ENCODE data around the gene PDS5B. TPM values are rescaled to one million over a fixed set of nuclear protein-coding genes. Genes with fewer than 3 reads are reported as not detected.
"Not testable (repeated sequence)": the region's sequence is repeated elsewhere in the genome, so short reads cannot be mapped to it uniquely, and the experiment has no call there.

The PDS5B gene
- total RNA-seq, 1 donor from 2014 or later, result 60.7 TPM

DNA sequence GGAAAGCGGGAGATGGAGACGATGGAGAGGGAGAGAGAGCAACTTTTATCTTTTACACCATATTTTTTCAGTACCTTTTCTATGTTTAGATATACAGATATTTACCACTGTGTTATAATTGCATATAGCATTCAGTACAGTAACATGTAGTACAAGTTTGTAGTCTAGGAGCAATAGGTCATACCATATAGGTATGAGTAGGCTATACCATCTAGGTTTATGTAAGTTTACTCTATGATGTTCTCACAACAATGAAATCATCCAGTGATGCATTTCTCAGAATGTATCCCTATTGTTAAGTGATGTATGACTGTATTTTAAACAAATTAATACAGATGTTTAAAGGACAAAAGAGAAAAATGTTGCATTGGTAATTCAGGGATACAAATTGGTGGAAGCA lies 136.1 kb downstream of the PDS5B start:
- intact Hi-C loops (cut with micrococcal nuclease), result no loop called here

DNA sequence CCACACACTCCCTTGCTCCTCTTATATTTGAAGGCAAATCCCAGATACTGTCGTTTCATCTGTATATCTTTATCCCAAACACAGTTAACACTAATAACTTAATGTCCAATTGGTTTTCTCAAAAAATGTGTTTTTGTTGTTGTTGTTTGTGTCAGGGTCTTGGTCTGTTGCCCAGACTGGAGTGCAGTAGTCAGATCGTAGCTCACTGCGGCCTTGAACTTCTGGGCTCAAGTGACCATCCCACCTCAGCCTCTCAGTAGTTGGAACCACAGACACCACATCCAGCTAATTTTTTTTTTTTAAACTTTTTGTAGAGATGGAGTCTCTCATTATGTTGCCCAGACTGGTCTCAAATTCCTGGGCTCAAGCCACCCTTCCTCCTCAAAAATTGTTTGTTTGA lies 137.7 kb downstream of the PDS5B start:
- intact Hi-C loops (cut with micrococcal nuclease), result no loop called here

- intact Hi-C loops (cut with micrococcal nuclease), result loop anchor here (1.0 kb wide), 1 partner anchor 10 kb away; no protein-coding TSS in a partner anchor
Measured at GRCh38 chr13:32726374-32727037, 140.3 kb downstream of the PDS5B start.

DNA sequence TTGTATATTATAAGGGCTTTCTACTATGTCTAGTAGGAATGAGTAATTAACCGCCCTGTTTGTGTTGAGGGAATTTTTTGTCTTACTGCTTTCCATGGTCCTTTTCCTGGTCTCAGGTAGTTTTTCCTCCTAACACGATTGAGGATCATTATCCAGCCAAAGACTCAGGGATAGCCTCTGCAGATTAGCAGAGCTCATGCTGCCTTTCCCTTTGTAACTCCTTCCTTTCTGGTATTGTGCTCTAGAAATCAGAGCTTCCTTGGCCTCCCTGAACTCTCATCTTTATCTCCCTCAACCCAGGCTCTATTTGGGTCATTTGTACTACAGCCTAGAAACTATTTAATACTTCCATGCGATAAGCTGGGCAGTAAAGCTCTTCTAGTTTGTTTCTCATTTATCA lies 142.1 kb downstream of the PDS5B start:
- intact Hi-C loops (cut with micrococcal nuclease), result no loop called here

- intact Hi-C loops (cut with micrococcal nuclease), result not testable (repeated sequence)
Measured at GRCh38 chr13:32729097-32729496, 142.8 kb downstream of the PDS5B start.

GRCh38 chr13:32731074-32731473 lies 144.8 kb downstream of the PDS5B start:
- intact Hi-C loops (cut with micrococcal nuclease), result loop anchor here (10.0 kb wide), 2 partner anchors 474 to 994 kb away; no protein-coding TSS in a partner anchor

- intact Hi-C loops (cut with micrococcal nuclease), result loop anchor here (10.0 kb wide), 2 partner anchors 473 to 993 kb away; no protein-coding TSS in a partner anchor
Measured at GRCh38 chr13:32731576-32731975, 145.3 kb downstream of the PDS5B start.

- intact Hi-C loops (cut with micrococcal nuclease), result loop anchor here (10.0 kb wide), 2 partner anchors 471 to 991 kb away; no protein-coding TSS in a partner anchor
Measured at GRCh38 chr13:32733690-32734089, 147.4 kb downstream of the PDS5B start.

GRCh38 chr13:32734511-32734910 lies 148.3 kb downstream of the PDS5B start:
- intact Hi-C loops (cut with micrococcal nuclease), result loop anchor here (10.0 kb wide), 2 partner anchors 470 to 990 kb away; no protein-coding TSS in a partner anchor

- intact Hi-C loops (cut with micrococcal nuclease), result loop anchor here (1.0 to 10.0 kb wide), 10 partner anchors 10 to 1081 kb away; partner anchors contain the start of genes KL, N4BP2L2 and PDS5B
Measured at GRCh38 chr13:32735859-32736258, 149.6 kb downstream of the PDS5B start.

DNA sequence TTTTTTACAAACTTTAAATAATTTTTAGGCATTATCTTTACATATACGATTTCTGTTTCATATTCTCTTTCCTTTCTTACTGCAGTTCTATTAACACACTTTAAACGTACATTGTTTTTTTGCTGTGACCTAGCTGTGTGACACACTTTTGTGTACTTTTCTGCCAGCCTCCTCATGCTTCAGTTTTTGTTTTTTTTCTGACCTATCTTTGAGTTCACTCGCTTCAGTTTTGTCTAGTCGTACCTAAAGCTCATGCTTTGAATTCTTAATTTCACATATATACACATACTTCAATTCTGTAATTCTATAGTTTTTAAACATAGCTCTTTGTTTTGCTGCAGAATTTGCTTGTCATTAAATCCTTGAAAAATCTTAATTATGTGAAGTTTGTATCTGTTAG lies 150.4 kb downstream of the PDS5B start:
- intact Hi-C loops (cut with micrococcal nuclease), result loop anchor here (1.0 to 10.0 kb wide), 14 partner anchors 10 to 1574 kb away; partner anchors contain the start of genes KL, N4BP2L2 and PDS5B

- intact Hi-C loops (cut with micrococcal nuclease), result loop anchor here (1.0 to 10.0 kb wide), 13 partner anchors 46 to 1575 kb away; partner anchors contain the start of genes KL, N4BP2L2 and PDS5B
Measured at GRCh38 chr13:32737111-32737571, 150.9 kb downstream of the PDS5B start.

DNA sequence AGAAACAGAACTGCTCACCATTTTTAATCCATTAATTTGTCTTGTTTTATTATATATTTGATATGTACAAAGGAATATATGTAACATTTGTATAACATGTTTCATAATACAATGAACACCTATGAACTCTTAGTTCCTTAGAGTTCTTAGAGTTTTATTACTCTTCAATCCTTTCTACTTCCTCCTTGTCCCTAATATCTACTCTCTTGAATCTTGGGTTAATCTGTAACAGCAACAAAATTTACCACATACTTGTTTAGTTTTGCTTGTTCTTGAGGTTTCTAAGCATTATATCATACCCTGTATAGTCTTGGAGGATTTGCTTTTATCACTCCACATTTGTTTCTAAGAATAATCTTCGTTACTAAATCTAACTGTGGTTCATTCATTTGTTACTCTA lies 151.4 kb downstream of the PDS5B start:
- intact Hi-C loops (cut with micrococcal nuclease), result loop anchor here (1.0 to 10.0 kb wide), 13 partner anchors 45 to 1575 kb away; partner anchors contain the start of genes KL, N4BP2L2 and PDS5B

DNA sequence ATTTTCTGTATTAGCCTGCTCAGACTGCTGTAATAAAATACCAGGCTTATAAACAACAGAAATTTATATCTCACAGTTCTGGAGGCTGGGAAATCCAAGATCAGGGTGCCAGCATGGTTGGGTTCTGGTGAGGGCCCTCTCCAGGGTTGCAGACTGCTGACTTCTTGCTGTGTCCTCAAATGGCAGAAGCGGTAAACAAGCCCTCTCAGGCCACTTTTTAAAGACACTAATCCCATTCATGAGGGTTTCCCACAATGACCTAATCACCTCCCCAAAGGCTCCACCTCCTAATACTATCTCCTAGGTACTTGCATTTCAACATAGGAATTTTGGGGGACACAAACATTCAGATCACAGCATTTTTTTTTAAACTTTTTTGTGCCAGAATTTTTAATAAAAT lies 159.3 kb downstream of the PDS5B start:
- intact Hi-C loops (cut with micrococcal nuclease), result no loop called here

GRCh38 chr13:32746474-32746873 lies 160.2 kb downstream of the PDS5B start:
- intact Hi-C loops (cut with micrococcal nuclease), result no loop called here

GRCh38 chr13:32748305-32748704 lies 162.1 kb downstream of the PDS5B start:
- intact Hi-C loops (cut with micrococcal nuclease), result no loop called here

DNA sequence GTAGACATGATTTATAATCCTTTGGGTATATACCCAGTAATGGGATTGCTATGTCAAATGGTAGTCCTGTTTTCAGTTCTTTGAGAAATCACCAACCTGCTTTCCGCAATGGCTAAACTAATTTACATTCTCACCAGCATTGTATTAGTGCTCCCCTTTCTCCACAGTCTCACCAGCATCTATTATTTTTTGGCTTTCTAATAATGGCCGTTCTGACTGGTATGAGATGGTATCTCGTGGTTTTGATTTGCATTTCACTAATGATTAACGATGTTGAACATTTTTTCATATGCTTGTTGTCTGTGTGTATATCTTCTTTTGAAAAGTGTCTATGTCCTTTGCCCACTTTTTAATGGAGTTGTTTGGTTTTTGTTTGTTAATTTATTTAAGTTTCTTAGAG lies 165.1 kb downstream of the PDS5B start:
- intact Hi-C loops (cut with micrococcal nuclease), result no loop called here

GRCh38 chr13:32752311-32752710 lies 166.1 kb downstream of the PDS5B start:
- intact Hi-C loops (cut with micrococcal nuclease), result no loop called here

- intact Hi-C loops (cut with micrococcal nuclease), result no loop called here
Measured at GRCh38 chr13:32752997-32753606, 166.8 kb downstream of the PDS5B start.

GRCh38 chr13:32754179-32754578 lies 167.9 kb downstream of the PDS5B start:
- intact Hi-C loops (cut with micrococcal nuclease), result no loop called here

DNA sequence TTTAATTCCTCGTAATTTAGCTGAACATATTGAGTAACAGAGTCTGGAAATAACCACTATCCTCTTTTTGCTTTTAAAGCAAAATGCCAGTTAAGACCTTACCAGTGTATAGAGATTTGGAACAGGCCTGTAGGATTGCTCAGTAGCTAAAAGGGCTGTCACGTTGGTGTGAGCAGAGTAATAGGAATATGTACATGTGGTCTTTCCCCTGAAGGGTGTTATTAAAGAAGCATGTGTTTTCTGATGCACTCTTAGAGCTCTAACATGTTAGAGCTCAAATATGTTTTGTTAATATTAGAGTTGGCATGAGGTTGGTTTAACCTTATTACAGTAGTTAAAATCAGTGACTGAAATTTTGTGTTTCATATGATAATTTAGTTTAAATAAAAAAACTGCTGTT lies 172.9 kb downstream of the PDS5B start:
- intact Hi-C loops (cut with micrococcal nuclease), result no loop called here

GRCh38 chr13:32761472-32761871 lies 175.2 kb downstream of the PDS5B start:
- intact Hi-C loops (cut with micrococcal nuclease), result no loop called here

All from T-helper 1 cell treated with Interleukin-12 subunit alpha and Interleukin-12 subunit beta and Interleukin-4 antibody, amounts not matched to agents 30 ng/mL and 1 ng/mL, for 36 hours (primary cell).